DMS79 (cell line): ENCODE data around the gene SLC26A8.
"Not testable (repeated sequence)": the region's sequence is repeated elsewhere in the genome, so short reads cannot be mapped to it uniquely, and the experiment has no call there.

Source experiments
- DNase-seq: peaks from one replicate; lab custom pipeline; 2025; lab: John Stamatoyannopoulos, UW

Gene SLC26A8

DNA sequence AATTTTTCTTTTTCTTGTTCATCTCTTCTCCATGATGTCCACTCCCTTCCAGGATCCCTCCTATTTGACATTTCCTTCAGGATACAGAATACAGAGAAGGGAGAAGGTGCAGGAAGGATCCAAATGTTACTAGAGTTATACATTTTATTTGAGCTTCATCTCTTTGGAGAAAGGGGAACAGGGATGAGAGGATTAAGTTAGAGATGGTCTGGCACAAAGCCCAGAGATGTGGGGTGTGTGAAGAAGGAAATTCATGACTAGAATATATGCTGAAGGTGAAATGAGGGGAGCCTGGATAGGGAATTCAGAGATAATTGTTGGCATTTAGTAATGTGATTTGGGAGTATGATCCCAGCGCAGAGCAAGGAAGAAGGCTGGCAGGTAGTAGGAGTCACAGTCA is 81.1 kb downstream of the SLC26A8 start:
- DNase-seq = no peak

DNA sequence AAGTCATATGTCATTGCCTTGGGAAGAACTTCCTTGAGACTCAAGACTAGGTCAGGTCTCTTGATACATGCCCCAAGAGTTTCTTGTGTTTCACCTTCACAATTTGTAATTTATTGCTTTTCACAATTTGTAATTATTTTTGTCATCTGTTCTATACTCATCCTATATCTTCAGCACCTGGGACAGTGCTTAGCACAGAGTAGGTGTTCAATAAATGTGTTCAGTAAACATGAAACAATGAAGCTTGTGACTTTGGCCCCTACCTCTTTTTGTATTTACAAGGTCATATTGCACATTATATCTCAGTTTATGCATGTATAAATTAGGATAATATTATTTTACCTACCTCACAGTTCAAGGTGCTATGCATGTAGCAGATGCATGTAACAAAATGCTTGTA is 82.1 kb downstream of the SLC26A8 start:
- no peak for DNase-seq

GRCh38 chr6:35941170-35941569 is 83.3 kb downstream of the SLC26A8 start:
- DNase-seq = not testable (repeated sequence)

- DNase-seq = not testable (repeated sequence)
These were observed 84.4 kb downstream of the SLC26A8 start for GRCh38 chr6:35940014-35940413.

GRCh38 chr6:35939259-35939658 is 85.2 kb downstream of the SLC26A8 start:
- DNase-seq = not testable (repeated sequence)

DNA sequence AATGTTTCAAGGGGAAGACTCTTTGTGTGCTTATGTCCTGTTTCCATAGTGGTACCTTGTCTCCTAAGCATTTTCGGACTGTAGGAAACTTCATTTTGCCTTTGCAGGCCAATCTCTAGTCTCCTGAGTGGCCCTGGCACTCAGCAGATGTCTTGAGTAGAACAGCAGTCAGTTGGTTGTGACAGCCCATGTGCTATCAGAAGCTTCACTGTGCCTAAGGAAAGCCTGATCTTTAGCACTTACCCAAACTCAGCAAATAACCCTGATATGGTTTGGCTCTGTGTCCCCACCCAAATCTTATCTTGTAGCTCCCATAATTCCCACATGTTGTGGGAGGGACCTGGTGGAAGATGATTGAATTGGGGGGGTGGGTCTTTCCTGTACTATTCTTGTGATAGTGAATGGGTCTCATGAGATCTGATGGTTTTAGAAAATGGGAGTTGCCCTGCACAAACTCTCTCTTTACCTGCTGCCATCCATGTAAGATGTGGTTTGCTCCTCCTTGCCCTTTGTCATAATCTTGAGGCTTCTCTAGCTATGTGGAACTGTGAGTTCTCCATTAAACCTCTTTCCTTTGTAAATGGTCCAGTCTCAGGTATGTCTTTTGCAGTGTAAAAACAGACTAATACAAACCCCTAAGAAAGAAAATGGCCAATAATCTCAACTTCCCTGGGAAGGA is 87.6 kb downstream of the SLC26A8 start:
- DNase-seq = no peak

- DNase-seq = no peak
These were observed 89.0 kb downstream of the SLC26A8 start for GRCh38 chr6:35935469-35935868.

DNA sequence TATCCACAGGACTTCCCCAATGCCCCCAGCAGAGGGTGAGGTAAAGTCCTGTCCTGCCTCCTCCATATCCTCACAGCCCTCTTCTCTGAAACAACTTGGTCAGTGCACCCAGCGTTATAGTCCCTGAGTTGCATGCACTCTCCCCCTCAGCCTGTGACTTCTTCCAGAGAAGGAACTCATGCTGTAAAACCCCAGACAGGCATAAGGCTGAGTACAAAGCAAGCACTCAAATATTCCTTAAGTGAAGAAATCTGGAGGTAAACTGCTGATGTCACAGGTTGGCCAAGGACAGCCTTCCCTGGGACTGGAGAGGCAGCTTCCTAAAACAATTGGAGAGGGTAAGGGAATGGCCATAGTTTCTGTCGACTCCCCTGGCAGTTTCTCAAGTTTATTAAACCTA is 90.6 kb downstream of the SLC26A8 start:
- DNase-seq = no peak

GRCh38 chr6:35931873-35932272 is 92.6 kb downstream of the SLC26A8 start:
- not testable (repeated sequence) for DNase-seq

GRCh38 chr6:35931120-35931561 is 93.3 kb downstream of the SLC26A8 start:
- peak; percentile 63 for DNase-seq

DNA sequence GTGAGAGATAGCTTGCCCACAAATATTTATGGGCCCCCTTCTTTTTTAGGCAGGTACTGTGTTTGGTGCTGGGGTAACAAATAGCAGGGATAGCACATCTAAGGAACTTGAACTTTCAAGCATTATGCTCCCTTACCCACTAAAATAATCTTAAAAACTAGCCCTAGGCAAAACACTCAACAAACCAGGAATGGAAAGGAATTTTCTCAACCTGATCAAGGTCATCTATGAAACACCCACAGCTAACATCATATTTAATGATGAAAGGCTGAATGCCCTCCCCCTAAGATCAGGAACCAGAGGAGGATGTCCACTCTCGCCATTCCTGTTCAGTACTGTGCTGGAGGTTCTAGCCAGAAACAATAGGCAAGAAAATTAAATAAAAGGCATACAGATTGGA is 94.8 kb downstream of the SLC26A8 start:
- DNase-seq = no peak

DNA sequence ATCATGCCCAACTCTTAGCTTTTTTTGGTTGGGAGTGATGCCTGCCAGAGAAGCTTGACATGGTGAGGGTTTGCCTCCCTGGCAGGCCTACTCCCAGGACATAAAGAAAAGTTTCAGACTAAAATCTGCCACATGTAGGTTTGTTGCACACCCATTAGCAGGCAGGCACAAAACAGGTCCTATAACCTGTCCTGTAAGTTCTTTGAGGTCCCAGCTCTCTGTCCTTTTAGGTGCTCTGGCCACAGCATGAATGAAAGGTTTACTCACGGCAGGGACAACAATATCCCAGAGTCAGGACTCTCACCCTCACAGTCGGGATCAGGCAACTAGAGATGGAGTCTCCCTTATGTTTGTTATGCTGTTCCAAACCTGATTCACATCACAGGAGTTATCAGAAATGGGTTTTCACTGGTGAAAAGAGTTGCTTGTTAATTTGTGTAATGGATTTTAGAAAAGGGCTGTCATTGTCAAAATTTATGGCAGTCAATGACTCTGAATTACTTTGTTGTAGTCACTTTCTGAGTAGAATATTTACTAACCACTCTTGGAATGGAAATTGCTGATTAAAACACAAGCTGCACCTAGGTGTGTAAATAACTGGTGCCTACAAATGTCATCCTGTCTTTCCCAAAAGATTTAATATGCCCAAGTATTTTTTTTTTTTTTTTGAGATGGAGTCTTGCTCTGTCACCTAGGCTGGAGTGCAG is 97.8 kb downstream of the SLC26A8 start:
- no peak for DNase-seq

- no peak for DNase-seq
These were observed 98.5 kb downstream of the SLC26A8 start for GRCh38 chr6:35925961-35926360.

- DNase-seq = no peak
These were observed 100.3 kb downstream of the SLC26A8 start for GRCh38 chr6:35924146-35924545.

DNA sequence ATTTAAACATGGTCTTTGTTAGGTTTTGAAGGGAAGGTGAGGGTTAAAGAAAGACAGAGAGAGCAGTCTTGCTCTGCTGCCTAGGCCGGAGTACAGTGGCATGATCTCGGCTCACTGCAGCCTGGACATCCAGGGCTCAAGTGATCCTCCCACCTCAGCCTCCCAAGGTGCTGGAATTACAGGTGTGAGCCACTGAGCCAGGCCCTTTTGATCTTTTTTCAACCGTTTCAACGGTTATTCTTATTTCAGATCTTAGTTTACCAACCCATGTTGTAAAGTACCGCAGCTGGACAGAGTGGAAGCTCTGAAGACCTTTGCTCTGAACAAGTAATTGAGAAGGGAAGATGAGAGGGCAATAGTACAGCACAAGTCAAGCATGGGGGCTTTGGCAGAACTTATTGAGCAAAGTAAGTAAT is 102.3 kb downstream of the SLC26A8 start:
- DNase-seq = no peak

- peak; percentile 90 for DNase-seq
These were observed 103.4 kb downstream of the SLC26A8 start, which contains the start of gene SRPK1 for GRCh38 chr6:35920793-35921732. TSS of gene SRPK1 (minus strand) at chr6:35921098. CDS start at chr6:35921056, 42 bp downstream.

- DNase-seq = no peak
These were observed 104.4 kb downstream of the SLC26A8 start for GRCh38 chr6:35919827-35920751.

DNA sequence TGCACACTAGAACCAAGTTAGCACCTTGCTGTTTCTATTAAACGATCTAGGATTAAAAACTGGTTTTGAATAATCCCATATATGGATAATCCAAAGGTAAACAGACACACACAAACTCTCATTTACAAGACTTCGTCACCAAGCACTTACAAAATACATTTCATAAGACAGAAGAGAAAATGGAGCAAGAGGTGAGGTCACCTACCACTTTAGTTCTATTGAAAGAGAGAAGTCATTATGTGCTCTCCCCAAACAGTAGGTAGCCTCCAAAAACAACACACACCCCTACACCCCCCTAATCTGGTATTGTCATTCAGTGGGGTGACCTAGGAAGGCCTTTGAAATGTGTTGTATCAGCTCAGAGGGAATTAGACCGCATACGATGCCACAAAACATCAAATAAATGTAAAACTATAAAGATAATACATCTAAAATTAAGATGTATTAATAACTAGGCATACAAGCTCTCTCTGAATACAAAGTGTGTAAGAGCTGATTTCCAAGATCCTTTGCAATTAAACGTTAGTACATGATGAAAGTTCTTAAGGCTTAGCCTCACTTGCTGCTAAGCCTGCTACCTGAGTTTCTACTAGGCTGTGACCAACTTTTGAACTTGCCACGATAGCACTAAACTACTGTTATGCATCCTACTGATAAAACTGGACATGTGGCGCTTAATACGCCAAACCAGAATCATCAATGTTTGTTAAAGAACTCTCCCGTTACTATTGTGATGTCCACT is 105.2 kb downstream of the SLC26A8 start:
- DNase-seq = peak; percentile 8

DNA sequence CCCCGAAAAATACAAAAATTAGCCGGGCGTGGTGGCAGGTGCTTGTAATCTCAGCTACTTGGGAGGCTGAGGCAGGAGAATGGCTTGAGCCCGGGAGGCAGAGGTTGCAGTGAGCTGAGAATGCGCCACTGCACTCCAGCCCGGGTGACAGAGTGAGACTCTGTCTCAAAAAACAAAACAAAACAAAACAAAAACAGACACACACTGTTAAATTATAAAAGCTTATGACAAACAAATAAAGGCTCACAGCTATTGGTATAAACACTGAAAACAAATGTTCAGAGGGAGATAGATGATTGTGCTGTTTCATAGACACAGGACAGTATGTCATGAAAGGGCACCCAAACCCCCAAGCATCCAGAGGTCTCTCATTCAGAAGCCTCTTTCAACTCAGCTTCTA is 107.5 kb downstream of the SLC26A8 start:
- not testable (repeated sequence) for DNase-seq

- no peak for DNase-seq
These were observed 108.4 kb downstream of the SLC26A8 start for GRCh38 chr6:35916056-35916455.
